B cell (primary cell): ENCODE measurements around the gene NDUFA13. TPM values are rescaled to one million over a fixed set of nuclear protein-coding genes. Genes with fewer than 3 reads are reported as not detected.

Experiments
- ATAC-seq: fragments of 200-7000 bp; cut with Tn5 transposase; one replicate; pipeline ENCODE4 v1.10.0; 2021; ENCODE audit warnings: low read depth, mild to moderate bottlenecking, moderate number of reproducible peaks, moderate library complexity
- CTCF ChIA-PET: fragments of 350-600 bp; sonication (Branson Sonifier 250); formaldehyde crosslinking; loops from one replicate; lab custom pipeline; 2021; ENCODE audit warnings: antibody characterized with exemption, inconsistent platforms; lab: Charles Lee
- POLR2A ChIA-PET: fragments of 350-600 bp; sonication (Branson Sonifier 250); formaldehyde crosslinking; loops from one replicate; lab custom pipeline; 2021; ENCODE audit warnings: antibody characterized with exemption; lab: Charles Lee
- DNase-seq: peaks from one replicate; pipeline ENCODE4 v3.0.0; 2013
- H2AFZ ChIP-seq: 2 replicates; pipeline ENCODE4 v1.6.1; 2012; ENCODE audit warnings: mild to moderate bottlenecking, low read depth, low read length; ENCODE audit not compliant: insufficient read depth, poor library complexity, severe bottlenecking
- H3K27ac ChIP-seq, 2 donors: 1 replicate in 1 of 2; 2 replicates in 1 of 2; pipeline ENCODE4 v1.5.1; 2012 to 2013; ENCODE audit warnings: low read length in 2 of 2, mild to moderate bottlenecking in 2 of 2, moderate library complexity in 1 of 2
- H3K27me3 ChIP-seq, 4 experiments: fragments of 200-600 bp in 1 of 4; sonication (generic) in 1 of 4; replicated peaks in 1 of 4; 1 replicate in 2 of 4; 2 replicates in 2 of 4; pipeline versions ENCODE4 v1.6.1 to v1.7.0; 2013 to 2016; ENCODE audit warnings: low read length in 3 of 4, mild to moderate bottlenecking in 2 of 4, mixed read lengths in 1 of 4, moderate library complexity in 1 of 4; ENCODE audit not compliant: insufficient read depth in 4 of 4, control insufficient read depth in 3 of 4; ENCODE audit errors: control extremely low read depth in 1 of 4
- H3K36me3 ChIP-seq, 2 experiments: replicated peaks in 1 of 2; 1 replicate in 1 of 2; 2 replicates in 1 of 2; pipeline versions ENCODE4 v1.6.1 to v1.7.1; 2013; ENCODE audit warnings: low read length in 1 of 2; ENCODE audit not compliant: insufficient read depth in 2 of 2, control insufficient read depth in 1 of 2; ENCODE audit errors: control extremely low read depth in 1 of 2, extremely low read depth in 1 of 2
- H3K4me1 ChIP-seq, 2 donors: fragments of 200-600 bp in 1 of 2; sonication (generic) in 1 of 2; 1 replicate in 1 of 2; 2 replicates in 1 of 2; pipeline versions ENCODE4 v1.5.1 to v1.6.1; 2013 to 2017; ENCODE audit warnings: low read length in 2 of 2; ENCODE audit not compliant: control insufficient read depth in 2 of 2, insufficient read depth in 2 of 2
- H3K4me2 ChIP-seq: replicated peaks from 2 replicates; pipeline ENCODE3; 2012; ENCODE audit warnings: mild to moderate bottlenecking, low read depth, low read length; ENCODE audit not compliant: poor library complexity, severe bottlenecking
- H3K4me3 ChIP-seq, 5 experiments: fragments of 200-600 bp in 1 of 5; sonication (generic) in 1 of 5; 1 replicate in 3 of 5; 2 replicates in 2 of 5; pipeline versions ENCODE4 v1.5.1 to v1.7.0; 2011 to 2016; ENCODE audit warnings: low read length in 4 of 5, mild to moderate bottlenecking in 4 of 5, low read depth in 2 of 5, control low read depth in 1 of 5, moderate library complexity in 1 of 5; ENCODE audit not compliant: insufficient read depth in 1 of 5; ENCODE audit errors: control extremely low read depth in 1 of 5, extremely low read depth in 1 of 5
- H3K79me2 ChIP-seq: fragments of 200-600 bp; sonication (generic); one replicate; pipeline ENCODE4 v1.6.0; 2016; ENCODE audit warnings: low read length; ENCODE audit not compliant: control insufficient read depth, insufficient read depth
- H3K9ac ChIP-seq: fragments of 200-600 bp; sonication (generic); 2 replicates; pipeline ENCODE4 v1.6.1; 2017; ENCODE audit warnings: mild to moderate bottlenecking, low read length, moderate library complexity
- H3K9me3 ChIP-seq, 3 donors: one replicate each; pipeline versions ENCODE4 v1.6.1 to v1.7.1; 2013; ENCODE audit warnings: low read length in 2 of 3; ENCODE audit not compliant: control insufficient read depth in 2 of 3, insufficient read depth in 1 of 3; ENCODE audit errors: control extremely low read depth in 1 of 3
- H4K20me1 ChIP-seq: 2 replicates; pipeline ENCODE4 v1.6.0; 2012; ENCODE audit warnings: mild to moderate bottlenecking, low read length; ENCODE audit not compliant: insufficient read depth, control insufficient read depth, poor library complexity, severe bottlenecking
- H3K27ac Mint-ChIP-seq: one replicate; pipeline ENCODE4 v1.8.0; 2021; ENCODE audit warnings: mixed read lengths
- H3K27me3 Mint-ChIP-seq: one replicate; pipeline ENCODE4 v1.8.0; 2021; ENCODE audit warnings: mixed read lengths
- H3K4me1 Mint-ChIP-seq: one replicate; pipeline ENCODE4 v1.8.0; 2021; ENCODE audit warnings: mixed read lengths
- H3K4me3 Mint-ChIP-seq: one replicate; pipeline ENCODE4 v1.8.0; 2021; ENCODE audit warnings: mixed read lengths
- H3K9me3 Mint-ChIP-seq: one replicate; pipeline ENCODE4 v1.8.0; 2022; ENCODE audit warnings: mixed read lengths; ENCODE audit not compliant: insufficient read depth
- CTCF ChIP-seq: fragments of 200-600 bp; IDR thresholded peaks from one replicate; pipeline ENCODE4 v1.8.0; 2022; ENCODE audit warnings: antibody characterized with exemption, mild to moderate bottlenecking
- EZH2 ChIP-seq: IDR thresholded peaks from 2 replicates; pipeline ENCODE4 v1.6.1; 2012; ENCODE audit warnings: borderline replicate concordance, low read depth, mild to moderate bottlenecking, moderate library complexity, low read length; ENCODE audit not compliant: insufficient read depth, poor library complexity, severe bottlenecking
- WGBS: methylation state at CpG from one replicate; pipeline ENCODE4 v1.1.5; 2013; ENCODE audit warnings: missing lambda C conversion rate; ENCODE audit not compliant: insufficient coverage; 5-methylcytosine and 5-hydroxymethylcytosine counted together
- intact Hi-C: fragments of 100-400 bp; cut with micrococcal nuclease; formaldehyde crosslinking; loops from one replicate; pipeline ENCODE4 v1.10.0; 2022
- polyA plus RNA-seq: library from polyadenylated mRNA; depleted of rRNA; stranded (reverse); fragments of >200 nt; gene quantifications from 2 replicates; pipeline ENCODE4 v1.2.3, GENCODE V29; 2012
- total RNA-seq, 2 donors: library from RNA; stranded (reverse); fragments of 120-200 nt in 1 of 2; gene quantifications; 1 replicate in 1 of 2; 2 replicates in 1 of 2; pipeline versions ENCODE4 v1.2.3 to v1.2.4, GENCODE V29; 2013 to 2022

The NDUFA13 gene
- total and polyA plus RNA-seq, 2 donors (not counting 1 experiment from before 2014, with no cell fraction given): 188 to 195 TPM

GRCh38 chr19:19485161-19485997 is 30.6 kb upstream of the NDUFA13 start:
- 57% methylated on average over 8 of the region's 15 CpGs for WGBS
- Mint-ChIP-seq H3K9me3 (no peaks in the 10 kb centered on the region), H3K4me1 (peaks cover 60% of the 10 kb centered on the region), H3K27me3 (no peaks in the 10 kb centered on the region), H3K4me3 (peak overlapping the region; percentile 63), H3K27ac (peak overlapping the region; percentile 89)
- Histone ChIP-seq H3K4me2 (peak overlapping the region; percentile 34), H4K20me1 (no peaks in the 10 kb centered on the region), H3K36me3 (peaks cover 0 to 18% of the 10 kb centered on the region in 2 experiments), H2AFZ (no peak overlapping the region), H3K9me3 (no peaks in the 10 kb centered on the region), H3K4me1 (peaks cover 33 to 50% of the 10 kb centered on the region in 2 donors), H3K4me3 (no peak overlapping the region), H3K27ac (peak overlapping the region; percentile 44 to 62), H3K79me2 (peaks cover 69% of the 10 kb centered on the region), H3K9ac (no peak overlapping the region), H3K27me3 (no peaks in the 10 kb centered on the region)
- no peak for TF ChIP-seq EZH2
- no peak for TF ChIP-seq CTCF
- DNase-seq: peak; percentile 55
- POLR2A ChIA-PET: interaction anchor here (0.6 to 0.9 kb wide), 4 partner anchors 14 to 121 kb away, joined by 3 to 5 read pairs (median 4); no protein-coding TSS in a partner anchor
- CTCF ChIA-PET: interaction anchor here (0.6 to 9.6 kb wide), 7 partner anchors 13 to 142 kb away, joined by 3 to 301 read pairs (median 6); partner anchors contain the start of gene GATAD2A
- intact Hi-C loops: loop anchor here (1.0 to 5.0 kb wide), 4 partner anchors 26 to 100 kb away; partner anchors contain the start of gene GATAD2A
- peak; percentile 79 for ATAC-seq

- CTCF ChIA-PET: interaction anchor here (3.5 to 9.6 kb wide), 2 partner anchors 81 to 120 kb away, joined by 13 to 301 read pairs; partner anchors contain the start of gene GATAD2A
- TF ChIP-seq CTCF (no peak), EZH2 (no peak)
Observed at GRCh38 chr19:19485998-19486290, 30.1 kb upstream of the NDUFA13 start.

More at GRCh38 chr19:19485998-19486290, 30.1 kb upstream of the NDUFA13 start:
- peaks cover 63% of the 10 kb centered on the region for H3K4me1 Mint-ChIP-seq
- no peak overlapping the region for H3K9ac ChIP-seq
- H3K27me3 ChIP-seq: no peaks in the 10 kb centered on the region
- no peak overlapping the region for H3K4me3 Mint-ChIP-seq
- H2AFZ ChIP-seq: no peak overlapping the region
- no peaks in the 10 kb centered on the region for H3K27me3 Mint-ChIP-seq
- WGBS: 100% methylated on average over 2 of the region's 5 CpGs
- H3K9me3 ChIP-seq: no peaks in the 10 kb centered on the region
- intact Hi-C loops: loop anchor here (1.0 to 5.0 kb wide), 4 partner anchors 27 to 101 kb away; partner anchors contain the start of gene GATAD2A
- H3K79me2 ChIP-seq: peaks cover 70% of the 10 kb centered on the region
- POLR2A ChIA-PET: interaction anchor here (0.6 to 0.9 kb wide), 2 partner anchors 103 to 121 kb away, joined by 3 to 4 read pairs; no protein-coding TSS in a partner anchor
- no peak overlapping the region for H3K4me3 ChIP-seq
- no peak for DNase-seq
- H4K20me1 ChIP-seq: no peaks in the 10 kb centered on the region
- no peak overlapping the region for H3K27ac Mint-ChIP-seq
- H3K36me3 ChIP-seq: peaks cover 0 to 14% of the 10 kb centered on the region in 2 experiments
- ATAC-seq: no peak
- no peaks in the 10 kb centered on the region for H3K9me3 Mint-ChIP-seq
- peaks cover 37 to 53% of the 10 kb centered on the region in 2 donors for H3K4me1 ChIP-seq
- no peak overlapping the region for H3K4me2 ChIP-seq
- H3K27ac ChIP-seq: no peak overlapping the region
